A673 (cell line): ENCODE data around the gene MAL. TPM values are rescaled to one million over a fixed set of nuclear protein-coding genes. Genes with fewer than 3 reads are reported as not detected.

Experiments used
- BruUV-seq: library from RNA; stranded (reverse); fragments of 400-500 nt; replicated peaks from 2 replicates; lab custom pipeline; 2021; lab: Mats Ljungman, UMichigan
- CTCF ChIA-PET: fragments of 300-600 bp; sonication (Branson Sonifier 250); formaldehyde crosslinking; loops from one replicate; lab custom pipeline; 2022; ENCODE audit warnings: antibody characterized with exemption; lab: Charles Lee
- POLR2A ChIA-PET: fragments of 300-600 bp; sonication (Branson Sonifier 250); formaldehyde crosslinking; loops from one replicate; lab custom pipeline; 2022; ENCODE audit warnings: antibody characterized with exemption; ENCODE audit not compliant: low non-redundant PET; lab: Charles Lee
- DNase-seq: peaks from one replicate; pipeline ENCODE4 v3.0.0-alpha.2; 2015; ENCODE audit warnings: low spot score
- H3K27ac ChIP-seq: fragments of 200-600 bp; sonication (generic); 2 replicates; pipeline ENCODE4 v1.5.1; 2016; ENCODE audit warnings: mixed run types, low read depth, mild to moderate bottlenecking, mixed read lengths, antibody characterized with exemption, low read length; ENCODE audit not compliant: poor library complexity, severe bottlenecking
- H3K27me3 ChIP-seq: fragments of 200-600 bp; sonication (generic); replicated peaks from 2 replicates; pipeline ENCODE4 v1.6.1; 2017; ENCODE audit warnings: mixed run types, low read depth, mild to moderate bottlenecking, mixed read lengths, antibody characterized with exemption, low read length; ENCODE audit not compliant: insufficient read depth, poor library complexity
- H3K36me3 ChIP-seq: fragments of 200-600 bp; sonication (generic); 2 replicates; pipeline ENCODE4 v1.6.1; 2016; ENCODE audit warnings: mixed run types, mild to moderate bottlenecking, mixed read lengths, antibody characterized with exemption, low read length; ENCODE audit not compliant: insufficient read depth, poor library complexity, severe bottlenecking
- H3K4me1 ChIP-seq: fragments of 200-600 bp; sonication (generic); 2 replicates; pipeline ENCODE4 v1.6.1; 2017; ENCODE audit warnings: mixed run types, mild to moderate bottlenecking, mixed read lengths, antibody characterized with exemption, low read length; ENCODE audit not compliant: insufficient read depth, poor library complexity, severe bottlenecking
- H3K4me3 ChIP-seq: fragments of 200-600 bp; sonication (generic); 2 replicates; pipeline ENCODE4 v1.5.1; 2016; ENCODE audit warnings: low read depth, mixed run types, mild to moderate bottlenecking, mixed read lengths, low read length; ENCODE audit not compliant: poor library complexity, severe bottlenecking
- H3K9me3 ChIP-seq: fragments of 200-600 bp; sonication (generic); 2 replicates; pipeline ENCODE4 v1.6.1; 2016; ENCODE audit warnings: mixed run types, low read depth, mild to moderate bottlenecking, mixed read lengths, antibody characterized with exemption, low read length; ENCODE audit not compliant: poor library complexity, severe bottlenecking
- CTCF ChIP-seq: fragments of 300-800, 200-600 bp; sonication (generic); conservative IDR thresholded peaks from 2 replicates; pipeline ENCODE4 v1.5.1; 2017; ENCODE audit warnings: low read depth, mild to moderate bottlenecking, antibody characterized with exemption, low read length, moderate library complexity, mixed read lengths
- EZH2 ChIP-seq: fragments of 200-600 bp; sonication (generic); IDR thresholded peaks from 2 replicates; pipeline ENCODE4 v1.6.1; 2017; ENCODE audit warnings: borderline replicate concordance, low read depth, mild to moderate bottlenecking, mixed read lengths, antibody characterized with exemption, low read length; ENCODE audit not compliant: poor library complexity, severe bottlenecking
- intact Hi-C: fragments of 100-400 bp; cut with micrococcal nuclease; formaldehyde crosslinking; loops from one replicate; pipeline ENCODE4 v1.10.0; 2022; ENCODE audit not compliant: unreplicated experiment
- total RNA-seq: library from RNA; stranded (reverse); gene quantifications from 2 replicates; pipeline ENCODE4 v1.2.3, GENCODE V29; 2021

MAL gene
- total RNA-seq, 1 experiment from 2014 or later = not detected

- H3K27ac ChIP-seq = no peak overlapping the region
- no TSS peak for BruUV-seq
- DNase-seq = peak; percentile 14
- H3K36me3 ChIP-seq = no peaks in the 10 kb centered on the region
- intact Hi-C loops = loop anchor here (5.0 kb wide), 1 partner anchor 57 kb away; no protein-coding TSS in a partner anchor
- ChIA-PET CTCF (interaction anchor here (0.5 to 2.3 kb wide), 7 partner anchors 26 to 204 kb away, joined by 3 to 17 read pairs (median 4); partner anchors contain the start of gene MAL), POLR2A (no interaction called here)
- no peaks in the 10 kb centered on the region for H3K9me3 ChIP-seq
- H3K27me3 ChIP-seq = peaks cover 13% of the 10 kb centered on the region
- no peak overlapping the region for H3K4me3 ChIP-seq
- TF ChIP-seq EZH2 = no peak
- no peak for TF ChIP-seq CTCF
- peaks cover 6% of the 10 kb centered on the region for H3K4me1 ChIP-seq
Measured at GRCh38 chr2:95079199-95079683, 53.7 kb downstream of the MAL start.

GRCh38 chr2:95082477-95082876, 57.0 kb downstream of the MAL start:
- no peaks in the 10 kb centered on the region for H3K9me3 ChIP-seq
- TF ChIP-seq EZH2 (no peak), CTCF (no peak)
- intact Hi-C loops = no loop called here
- ChIA-PET POLR2A (no interaction called here), CTCF (no interaction called here)
- no peak for DNase-seq
- H3K27me3 ChIP-seq = no peaks in the 10 kb centered on the region
- no peaks in the 10 kb centered on the region for H3K4me1 ChIP-seq
- no peak overlapping the region for H3K4me3 ChIP-seq
- no TSS peak for BruUV-seq
- peaks cover 17% of the 10 kb centered on the region for H3K36me3 ChIP-seq
- H3K27ac ChIP-seq = no peak overlapping the region

GRCh38 chr2:95086017-95086416, 60.5 kb downstream of the MAL start:
- Histone ChIP-seq H3K36me3 (peaks cover 29% of the 10 kb centered on the region), H3K27ac (no peak overlapping the region), H3K4me3 (no peak overlapping the region), H3K4me1 (no peaks in the 10 kb centered on the region), H3K27me3 (no peaks in the 10 kb centered on the region), H3K9me3 (no peaks in the 10 kb centered on the region)
- BruUV-seq = no TSS peak
- TF ChIP-seq CTCF (no peak), EZH2 (no peak)
- ChIA-PET CTCF (no interaction called here), POLR2A (no interaction called here)
- intact Hi-C loops = no loop called here
- DNase-seq = no peak
